Measurements from ENCODE around the gene RNF214. TPM values are rescaled to one million over a fixed set of nuclear protein-coding genes. Genes with fewer than 3 reads are reported as not detected.
"Not testable (repeated sequence)": the region's sequence is repeated elsewhere in the genome, so short reads cannot be mapped to it uniquely, and the experiment has no call there.

The RNF214 gene
- polyA plus RNA-seq, 3 donors, result 6.4 to 13.8 (median 7.8) TPM

GRCh38 chr11:117204283-117205080 lies 28.0 kb upstream of the RNF214 start:
- DNase-seq, result no peak
- TF ChIP-seq CTCF (IDR thresholded peaks at IDR 0.05), result no peak
- Histone ChIP-seq H3K4me1 (ENCODE audit: control insufficient read depth in 1 of 2, insufficient read depth in 2 of 2, low read length in 2 of 2) (peaks cover 0 to 6% of the 10 kb centered on the region in 2 donors), H4K20me1 (ENCODE audit: insufficient read depth, low read length) (peaks cover 12% of the 10 kb centered on the region), H2AFZ (ENCODE audit: insufficient read depth, low read depth, low read length, poor library complexity, severe bottlenecking) (no peak overlapping the region), H3K4me3 (replicated peaks in 1 of 3; ENCODE audit: low read depth in 2 of 3, low read length in 3 of 3) (no peak overlapping the region), H3K4me2 (replicated peaks; ENCODE audit: extremely low read depth, low read length, poor library complexity, severe bottlenecking) (no peak overlapping the region), H3K27ac (ENCODE audit: low read depth in 1 of 2, low read length in 2 of 2) (no peak overlapping the region), H3K9me3 (replicated peaks in 1 of 2; ENCODE audit: control insufficient read depth in 1 of 2, insufficient read depth in 1 of 2, low read length in 2 of 2) (no peaks in the 10 kb centered on the region), H3K9ac (ENCODE audit: insufficient read depth, low read length, poor library complexity, severe bottlenecking) (no peak overlapping the region), H3K36me3 (replicated peaks in 1 of 2; ENCODE audit: control insufficient read depth in 1 of 2, insufficient read depth in 2 of 2, low read length in 2 of 2) (peaks cover 33 to 38% of the 10 kb centered on the region in 2 donors), H3K79me2 (ENCODE audit: insufficient read depth, low read length) (no peaks in the 10 kb centered on the region), H3K27me3 (ENCODE audit: control insufficient read depth in 2 of 2, insufficient read depth in 2 of 2, low read length in 2 of 2) (no peaks in the 10 kb centered on the region)
- Mint-ChIP-seq H3K36me3 (peaks cover 37 to 47% of the 10 kb centered on the region in 2 donors), H3K27ac (peak overlapping the region in 6 of 7 donors; percentile 3 to 70 (median 36)), H3K27me3 (ENCODE audit: low read depth in 3 of 3) (peaks cover 0 to 4% (median under 1%) of the 10 kb centered on the region in 3 donors), H3K9me3 (no peaks in the 10 kb centered on the region), H3K4me1 (peaks cover 9% of the 10 kb centered on the region), H3K4me3 (no peak overlapping the region)
- intact Hi-C loops (cut with micrococcal nuclease), result loop anchor here in 1 of 2 donors (5.0 kb wide), 1 partner anchor 72 kb away; no protein-coding TSS in a partner anchor
- 96% methylated on average over 12 of the region's 17 CpGs for whole genome bisulfite sequencing (ENCODE audit: insufficient coverage)

DNA sequence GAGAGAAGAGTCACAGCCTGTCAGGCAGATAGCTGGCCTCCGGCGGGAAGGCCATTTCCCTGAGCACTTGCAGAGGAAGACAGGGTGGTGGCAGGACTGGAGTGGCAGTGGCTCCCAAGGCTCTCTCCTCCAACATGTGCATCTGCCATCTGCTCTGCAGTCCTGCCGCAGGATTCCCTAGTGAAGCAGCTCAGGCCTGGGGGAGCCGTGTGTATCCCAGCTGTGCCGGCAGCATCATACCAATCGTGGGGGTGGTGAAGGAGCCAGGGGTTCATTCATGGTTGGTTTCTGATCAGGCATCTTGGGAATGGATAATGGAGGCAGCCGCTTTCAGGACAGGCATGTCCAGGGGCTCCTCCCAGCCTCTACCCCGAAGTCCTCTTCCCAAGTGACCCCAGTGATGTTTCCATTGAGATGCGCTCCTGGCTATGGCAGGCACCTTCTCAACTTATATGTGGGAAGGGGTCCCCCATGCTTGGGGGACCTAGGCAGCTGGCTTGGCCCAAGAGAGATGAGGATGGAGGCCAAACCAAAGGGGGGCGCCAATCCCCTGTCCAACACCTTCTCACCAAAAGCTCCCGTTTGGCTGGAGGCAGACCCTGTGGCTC lies 27.2 kb upstream of the RNF214 start:
- Mint-ChIP-seq H3K9me3 (no peaks in the 10 kb centered on the region), H3K27ac (peak overlapping the region in 4 of 7 donors; percentile 31 to 70 (median 36)), H3K27me3 (ENCODE audit: low read depth in 3 of 3) (peaks cover 0 to 4% (median 0%) of the 10 kb centered on the region in 3 donors), H3K36me3 (peaks cover 39 to 51% of the 10 kb centered on the region in 2 donors), H3K4me3 (no peak overlapping the region), H3K4me1 (peaks cover 9% of the 10 kb centered on the region)
- DNase-seq, result no peak
- H3K79me2 ChIP-seq (ENCODE audit: insufficient read depth, low read length), result no peaks in the 10 kb centered on the region
- H3K36me3 ChIP-seq (replicated peaks in 1 of 2; ENCODE audit: control insufficient read depth in 1 of 2, insufficient read depth in 2 of 2, low read length in 2 of 2), result peaks cover 35 to 46% of the 10 kb centered on the region in 2 donors
- no peaks in the 10 kb centered on the region for H3K27me3 ChIP-seq (ENCODE audit: control insufficient read depth in 2 of 2, insufficient read depth in 2 of 2, low read length in 2 of 2)
- H3K4me1 ChIP-seq (ENCODE audit: control insufficient read depth in 1 of 2, insufficient read depth in 2 of 2, low read length in 2 of 2), result peaks cover 0 to 6% of the 10 kb centered on the region in 2 donors
- peaks cover 4% of the 10 kb centered on the region for H4K20me1 ChIP-seq (ENCODE audit: insufficient read depth, low read length)
- H2AFZ ChIP-seq (ENCODE audit: insufficient read depth, low read depth, low read length, poor library complexity, severe bottlenecking), result no peak overlapping the region
- intact Hi-C loops (cut with micrococcal nuclease), result loop anchor here in 1 of 2 donors (5.0 kb wide), 1 partner anchor 73 kb away; no protein-coding TSS in a partner anchor
- H3K27ac ChIP-seq (ENCODE audit: low read depth in 1 of 2, low read length in 2 of 2), result no peak overlapping the region
- no peak overlapping the region for H3K4me2 ChIP-seq (replicated peaks; ENCODE audit: extremely low read depth, low read length, poor library complexity, severe bottlenecking)
- no peak for TF ChIP-seq CTCF (IDR thresholded peaks at IDR 0.05)
- WGBS (ENCODE audit: insufficient coverage), result 100% methylated on average over 2 of the region's 11 CpGs
- H3K9me3 ChIP-seq (replicated peaks in 1 of 2; ENCODE audit: control insufficient read depth in 1 of 2, insufficient read depth in 1 of 2, low read length in 2 of 2), result no peaks in the 10 kb centered on the region
- H3K9ac ChIP-seq (ENCODE audit: insufficient read depth, low read length, poor library complexity, severe bottlenecking), result no peak overlapping the region
- H3K4me3 ChIP-seq (replicated peaks in 1 of 3; ENCODE audit: low read depth in 2 of 3, low read length in 3 of 3), result no peak overlapping the region

DNA sequence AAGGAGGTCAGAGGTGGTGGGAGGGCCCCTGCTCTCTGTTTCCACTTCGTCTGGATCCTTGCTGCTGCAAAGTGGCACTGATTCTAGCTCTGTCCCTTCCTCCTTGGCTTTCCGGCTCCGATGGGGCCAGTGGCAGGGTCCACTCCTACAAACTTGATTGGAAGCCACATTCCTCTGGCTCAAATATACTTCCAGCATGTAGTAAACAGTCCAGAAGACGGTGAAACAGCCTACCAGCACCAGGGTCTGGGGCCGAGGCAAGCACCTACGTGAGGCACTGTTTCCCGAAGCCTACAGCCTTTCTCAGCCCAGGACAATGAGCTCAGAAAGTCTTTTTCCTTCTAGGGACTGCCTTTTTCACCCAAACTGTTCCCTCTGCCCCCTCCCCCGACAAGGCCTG lies 26.4 kb upstream of the RNF214 start:
- not testable (repeated sequence) for H3K27me3 ChIP-seq (ENCODE audit: control insufficient read depth in 2 of 2, insufficient read depth in 2 of 2, low read length in 2 of 2); H3K4me3 Mint-ChIP-seq; H3K79me2 ChIP-seq (ENCODE audit: insufficient read depth, low read length); H4K20me1 ChIP-seq (ENCODE audit: insufficient read depth, low read length); H3K27ac Mint-ChIP-seq; H3K27me3 Mint-ChIP-seq (ENCODE audit: low read depth in 3 of 3); H3K4me3 ChIP-seq (replicated peaks in 1 of 3; ENCODE audit: low read depth in 2 of 3, low read length in 3 of 3); H3K27ac ChIP-seq (ENCODE audit: low read depth in 1 of 2, low read length in 2 of 2); H3K4me2 ChIP-seq (replicated peaks; ENCODE audit: extremely low read depth, low read length, poor library complexity, severe bottlenecking); H3K9me3 ChIP-seq (replicated peaks in 1 of 2; ENCODE audit: control insufficient read depth in 1 of 2, insufficient read depth in 1 of 2, low read length in 2 of 2); H3K9ac ChIP-seq (ENCODE audit: insufficient read depth, low read length, poor library complexity, severe bottlenecking); DNase-seq; H3K4me1 ChIP-seq (ENCODE audit: control insufficient read depth in 1 of 2, insufficient read depth in 2 of 2, low read length in 2 of 2); H3K4me1 Mint-ChIP-seq; H3K9me3 Mint-ChIP-seq; H2AFZ ChIP-seq (ENCODE audit: insufficient read depth, low read depth, low read length, poor library complexity, severe bottlenecking)
- peaks cover 47 to 57% of the 10 kb centered on the region in 2 donors for H3K36me3 Mint-ChIP-seq
- intact Hi-C loops (cut with micrococcal nuclease), result loop anchor here in 1 of 2 donors (5.0 kb wide), 1 partner anchor 74 kb away; no protein-coding TSS in a partner anchor
- WGBS (ENCODE audit: insufficient coverage), result 100% methylated on average over 4 of the region's 8 CpGs
- peaks cover 37 to 53% of the 10 kb centered on the region in 2 donors for H3K36me3 ChIP-seq (replicated peaks in 1 of 2; ENCODE audit: control insufficient read depth in 1 of 2, insufficient read depth in 2 of 2, low read length in 2 of 2)
